Esophagus squamous epithelium (tissue), 5 donors: ENCODE data around the gene UQCRC1. TPM values are rescaled to one million over a fixed set of nuclear protein-coding genes. Genes with fewer than 3 reads are reported as not detected.

Source experiments
- DNase-seq: peaks from one replicate; lab custom pipeline; 2025; lab: John Stamatoyannopoulos, UW
- H3K27ac ChIP-seq, 4 donors: fragments of 200-600 bp; sonication (generic); one replicate each; pipeline ENCODE4 v1.5.1; 2016 to 2019; ENCODE audit warnings: mild to moderate bottlenecking in 1 of 4
- H3K27me3 ChIP-seq, 4 donors: fragments of 200-600 bp; sonication (generic); 1 replicate in 3 of 4; 2 replicates in 1 of 4; pipeline versions ENCODE4 v1.5.1 to v1.6.0; 2017 to 2021; ENCODE audit warnings: antibody characterized with exemption in 1 of 4
- H3K36me3 ChIP-seq, 3 donors: fragments of 200-600 bp; sonication (generic); one replicate each; pipeline ENCODE4 v1.5.1; 2016 to 2019
- H3K4me1 ChIP-seq, 3 donors: fragments of 200-600 bp; sonication (generic); one replicate each; pipeline ENCODE4 v1.5.1; 2017 to 2019
- H3K4me3 ChIP-seq, 4 donors: fragments of 200-600 bp; sonication (generic); 1 replicate in 3 of 4; 2 replicates in 1 of 4; pipeline ENCODE4 v1.5.1; 2016 to 2019; ENCODE audit warnings: mild to moderate bottlenecking in 2 of 4, moderate library complexity in 1 of 4
- H3K9me3 ChIP-seq, 3 donors: fragments of 200-600 bp; sonication (generic); one replicate each; pipeline ENCODE4 v1.5.1; 2016 to 2019
- CTCF ChIP-seq, 6 experiments: fragments of 450-650 bp in 4 of 6; fragments of 200-600 bp in 2 of 6; sonication (generic) in 2 of 6; IDR thresholded peaks; one replicate each; pipeline ENCODE4 v1.5.1; 2016 to 2019; ENCODE audit warnings: antibody characterized with exemption in 6 of 6, mild to moderate bottlenecking in 4 of 6, moderate library complexity in 4 of 6
- POLR2A ChIP-seq, 4 donors: fragments of 450-650 bp; IDR thresholded peaks; one replicate each; pipeline ENCODE4 v1.6.1; 2017; ENCODE audit warnings: antibody characterized with exemption in 4 of 4, mild to moderate bottlenecking in 4 of 4, moderate library complexity in 3 of 4
- WGBS, 2 donors: methylation state at CpG; one replicate each; pipeline ENCODE4 v1.1.5; 2018; 5-methylcytosine and 5-hydroxymethylcytosine counted together
- intact Hi-C: fragments of 100-400 bp; cut with DNase I; formaldehyde crosslinking; loops from one replicate; pipeline ENCODE4 v1.15.0; 2022
- total RNA-seq, 4 donors: library from RNA; depleted of rRNA; stranded (reverse); fragments of >200 nt; gene quantifications; one replicate each; pipeline ENCODE4 v1.1.0, GENCODE V29; 2016
- donor health status: DM: yes; HTN: yes; CAD: no.

Gene UQCRC1
- total RNA-seq, 4 donors from 2014 or later = 213 to 471 (median 356) TPM

- peaks cover 13 to 19% (median 16%) of the 10 kb centered on the region in 3 donors for H3K4me1 ChIP-seq
- WGBS, 2 donors = 89 to 92% methylated on average over 5 to 9 of the region's 12 CpGs
- peak overlapping the region in 1 of 4 donors; percentile 76 for H3K4me3 ChIP-seq
- H3K27me3 ChIP-seq = peaks cover 0 to 40% (median 0%) of the 10 kb centered on the region in 4 donors
- no peak for DNase-seq
- H3K9me3 ChIP-seq = no peaks in the 10 kb centered on the region
- no peaks in the 10 kb centered on the region for H3K36me3 ChIP-seq
- no peak for TF ChIP-seq POLR2A (IDR thresholded peaks at IDR 0.05)
- TF ChIP-seq CTCF (IDR thresholded peaks at IDR 0.05) = no peak
- H3K27ac ChIP-seq = no peak overlapping the region
- intact Hi-C loops = no loop called here
Measured at GRCh38 chr3:48655063-48655462, 45.6 kb upstream of the UQCRC1 start.

GRCh38 chr3:48652923-48653715 is 43.7 kb upstream of the UQCRC1 start:
- Histone ChIP-seq H3K4me3 (no peak overlapping the region), H3K9me3 (no peaks in the 10 kb centered on the region), H3K27ac (no peak overlapping the region), H3K36me3 (no peaks in the 10 kb centered on the region), H3K4me1 (peaks cover 13 to 19% (median 16%) of the 10 kb centered on the region in 3 donors), H3K27me3 (peaks cover 0 to 21% (median 0%) of the 10 kb centered on the region in 4 donors)
- TF ChIP-seq POLR2A (IDR thresholded peaks at IDR 0.05) (no peak), CTCF (IDR thresholded peaks at IDR 0.05) (no peak)
- 90% methylated on average over 9 to 13 of the region's 15 CpGs for WGBS, 2 donors
- intact Hi-C loops = no loop called here
- no peak for DNase-seq

- WGBS, 2 donors = 67 to 70% methylated on average over 2 to 10 of the region's 11 CpGs
- no peaks in the 10 kb centered on the region for H3K9me3 ChIP-seq
- H3K27ac ChIP-seq = no peak overlapping the region
- H3K4me3 ChIP-seq = no peak overlapping the region
- H3K4me1 ChIP-seq = peaks cover 12 to 16% (median 16%) of the 10 kb centered on the region in 3 donors
- DNase-seq = no peak
- no peak for TF ChIP-seq CTCF (IDR thresholded peaks at IDR 0.05)
- no peak for TF ChIP-seq POLR2A (IDR thresholded peaks at IDR 0.05)
- intact Hi-C loops = no loop called here
- peaks cover 0 to 7% (median 0%) of the 10 kb centered on the region in 4 donors for H3K27me3 ChIP-seq
- no peaks in the 10 kb centered on the region for H3K36me3 ChIP-seq
Measured at GRCh38 chr3:48651771-48652170, 42.3 kb upstream of the UQCRC1 start.

GRCh38 chr3:48650723-48651122 is 41.3 kb upstream of the UQCRC1 start:
- Histone ChIP-seq H3K36me3 (no peaks in the 10 kb centered on the region), H3K4me3 (no peak overlapping the region), H3K27me3 (no peaks in the 10 kb centered on the region), H3K9me3 (no peaks in the 10 kb centered on the region), H3K4me1 (peaks cover 5 to 7% (median 5%) of the 10 kb centered on the region in 3 donors), H3K27ac (no peak overlapping the region)
- WGBS, 2 donors = 83% methylated on average over 5 of the region's 12 CpGs; no CpG with 5 or more reads in 1 of the 2 donors
- intact Hi-C loops = no loop called here
- TF ChIP-seq CTCF (IDR thresholded peaks at IDR 0.05) (no peak), POLR2A (IDR thresholded peaks at IDR 0.05) (no peak)
- DNase-seq = no peak

GRCh38 chr3:48648188-48648850 is 38.9 kb upstream of the UQCRC1 start:
- Histone ChIP-seq H3K27ac (no peak overlapping the region), H3K4me3 (no peak overlapping the region), H3K27me3 (no peaks in the 10 kb centered on the region), H3K4me1 (no peaks in the 10 kb centered on the region), H3K36me3 (no peaks in the 10 kb centered on the region), H3K9me3 (no peaks in the 10 kb centered on the region)
- intact Hi-C loops = no loop called here
- DNase-seq = no peak
- TF ChIP-seq POLR2A (IDR thresholded peaks at IDR 0.05) (no peak), CTCF (IDR thresholded peaks at IDR 0.05) (no peak)
- 88 to 90% methylated on average over 4 to 6 of the region's 15 CpGs for WGBS, 2 donors
